Measurements from ENCODE around the gene KLHL3. TPM values are rescaled to one million over a fixed set of nuclear protein-coding genes. Genes with fewer than 3 reads are reported as not detected.
A peak's percentile ranks its signal among the peaks of the same experiment; 100 is the strongest.

KLHL3 gene
- total and polyA plus RNA-seq, 9 of the 15 experiments (the other 6 are each of a cell fraction or from before 2014, with no cell fraction given) = under 0.01 to 1.5 (median 0.22) TPM

DNA sequence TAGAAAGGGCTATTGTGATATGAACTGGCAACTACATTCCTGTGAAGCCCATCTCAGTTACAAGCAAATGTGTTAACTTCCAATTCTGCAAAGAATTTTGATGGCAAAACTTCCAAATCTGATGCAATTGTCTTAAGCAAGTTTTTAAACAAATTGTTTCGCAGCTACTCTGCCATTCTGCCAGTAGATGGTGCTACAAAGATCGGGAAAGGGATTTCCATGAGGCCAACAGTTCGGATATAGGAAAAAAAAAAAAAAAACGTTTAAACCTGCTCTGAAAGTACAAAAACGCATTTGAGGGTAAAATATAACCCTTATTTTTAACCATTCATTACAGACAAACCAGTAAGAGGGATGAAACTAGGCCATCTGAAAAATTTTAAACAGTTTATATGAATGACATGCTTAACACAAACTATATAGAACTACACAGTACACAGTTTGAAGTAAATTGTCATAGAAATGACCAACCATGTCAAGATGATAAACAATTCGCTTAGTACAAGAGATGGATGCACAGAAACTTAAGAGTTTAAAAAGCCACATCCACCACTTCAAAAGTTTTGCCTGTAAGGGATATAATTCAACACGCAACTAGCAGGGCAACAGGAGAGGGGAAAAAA lies 16.1 kb upstream of the KLHL3 start (continued):
- no peak for TF ChIP-seq LARP7 (IDR thresholded peaks at IDR 0.05)
- 0 out of 2 replicates have a peak, but pooled peaks have one; percentile 25 for TF ChIP-seq CXXC5 (CRISPR knock-in tag; IDR thresholded peaks at IDR 0.05)
- TF ChIP-seq ZNF175 (CRISPR knock-in tag; IDR thresholded peaks at IDR 0.05; ENCODE audit: low read depth) = no peak
- peak; percentile 48; the same call in 1 of the 2 replicates for TF ChIP-seq L3MBTL2 (IDR thresholded peaks at IDR 0.05)
- TF ChIP-seq, protein P1, sequence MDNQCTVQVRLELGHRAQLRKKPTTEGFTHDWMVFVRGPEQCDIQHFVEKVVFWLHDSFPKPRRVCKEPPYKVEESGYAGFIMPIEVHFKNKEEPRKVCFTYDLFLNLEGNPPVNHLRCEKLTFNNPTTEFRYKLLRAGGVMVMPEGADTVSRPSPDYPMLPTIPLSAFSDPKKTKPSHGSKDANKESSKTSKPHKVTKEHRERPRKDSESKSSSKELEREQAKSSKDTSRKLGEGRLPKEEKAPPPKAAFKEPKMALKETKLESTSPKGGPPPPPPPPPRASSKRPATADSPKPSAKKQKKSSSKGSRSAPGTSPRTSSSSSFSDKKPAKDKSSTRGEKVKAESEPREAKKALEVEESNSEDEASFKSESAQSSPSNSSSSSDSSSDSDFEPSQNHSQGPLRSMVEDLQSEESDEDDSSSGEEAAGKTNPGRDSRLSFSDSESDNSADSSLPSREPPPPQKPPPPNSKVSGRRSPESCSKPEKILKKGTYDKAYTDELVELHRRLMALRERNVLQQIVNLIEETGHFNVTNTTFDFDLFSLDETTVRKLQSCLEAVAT (IDR thresholded peaks at IDR 0.05) = 0 out of 4 replicates have a peak, but pooled peaks of 1 of the 2 experiments have one; percentile 27
- TF ChIP-seq PYGO2 (tag; IDR thresholded peaks at IDR 0.05) = no peak
- TF ChIP-seq TSHZ1 (CRISPR knock-in tag; IDR thresholded peaks at IDR 0.05) = no peak
- no peak for TF ChIP-seq XRCC4 (IDR thresholded peaks at IDR 0.05; ENCODE audit: extremely low read depth, insufficient read depth, insufficient read length)
- TF ChIP-seq TAF7 (tag; IDR thresholded peaks at IDR 0.05) = no peak
- peak; percentile 46; the same call in 1 of the 2 replicates for TF ChIP-seq TEAD2 (tag; IDR thresholded peaks at IDR 0.05)
- TF ChIP-seq CBFB (CRISPR knock-in tag; IDR thresholded peaks at IDR 0.05) = no peak
- TF ChIP-seq ZNF324 (CRISPR knock-in tag; IDR thresholded peaks at IDR 0.05) = no peak
- no peak for TF ChIP-seq KLF13 (tag; IDR thresholded peaks at IDR 0.05; ENCODE audit: borderline replicate concordance, low read depth)
- peak; percentile 43; the same call in 1 of the 2 replicates for TF ChIP-seq NKRF (IDR thresholded peaks at IDR 0.05; ENCODE audit: borderline replicate concordance)
- TF ChIP-seq NR2C1 (IDR thresholded peaks at IDR 0.05) = no peak
- TF ChIP-seq NR2C1 (tag; IDR thresholded peaks at IDR 0.05) = no peak
- no peak for TF ChIP-seq EHMT2 (IDR thresholded peaks at IDR 0.05)
- TF ChIP-seq DPF2 (IDR thresholded peaks at IDR 0.05) = 0 out of 2 replicates have a peak, but pooled peaks have one; percentile 29
- TF ChIP-seq CHD1 (IDR thresholded peaks at IDR 0.05; ENCODE audit: low read length) = peak; percentile 86
- 0 out of 4 replicates have a peak, but pooled peaks of 1 of the 2 experiments have one; percentile 12 for TF ChIP-seq RAD21 (CRISPR knock-in tag; conservative IDR thresholded peaks at IDR 0.05 in 1 of 2, IDR thresholded peaks at IDR 0.05 in 1 of 2)
- TF ChIP-seq ZNF347 (CRISPR knock-in tag; IDR thresholded peaks at IDR 0.05; ENCODE audit: low read depth) = no peak
- no peak for TF ChIP-seq NCOA4 (IDR thresholded peaks at IDR 0.05; ENCODE audit: partially characterized antibody)
- TF ChIP-seq SRSF3 (IDR thresholded peaks at IDR 0.05; ENCODE audit: insufficient read depth, low read length) = no peak
